Parietal lobe (tissue), 1 donor: ENCODE data around the gene TOPORS. TPM values are rescaled to one million over a fixed set of nuclear protein-coding genes. Genes with fewer than 3 reads are reported as not detected.

Source experiments
- total RNA-seq: library from RNA; depleted of rRNA; stranded (reverse); fragments of >200 nt; gene quantifications from one replicate; pipeline ENCODE4 v1.2.3, GENCODE V29; 2014

The TOPORS gene
- total RNA-seq, result 36.3 TPM

GRCh38 chr9:32552172-32552872 lies at the start of gene TOPORS, which contains the start of gene SMIM27:
Gene TOPORS, minus strand, starts transcription at chr9:32552586. Its CDS starts 150 bp downstream, at chr9:32552436.
Gene SMIM27, plus strand, starts transcription at chr9:32552327. Its CDS starts 108 bp downstream, at chr9:32552435.

GRCh38 chr9:32572900-32573523 lies 20.6 kb upstream of the TOPORS start, which contains the start of gene NDUFB6:
Gene NDUFB6, minus strand, starts transcription at chr9:32573159. Its CDS starts 99 bp downstream, at chr9:32573060.

GRCh38 chr9:32526041-32526706 lies 26.2 kb downstream of the TOPORS start, which contains the start of gene RIGI:
Gene RIGI, minus strand, starts transcription at chr9:32526196. Its CDS starts 30 bp downstream, at chr9:32526166.

Other genes with a start within 250 kb of the TOPORS start
- gene ACO1, start 167.9 kb downstream of the TOPORS start, total RNA-seq, result 16.9 TPM
- gene RIGI, start 26.4 kb downstream of the TOPORS start, total RNA-seq, result 8.5 TPM
- 4.7 TPM for gene SMIM27, start 259 bp downstream of the TOPORS start, total RNA-seq
- 21.3 TPM for gene NDUFB6, start 20.6 kb upstream of the TOPORS start, total RNA-seq
- 0.31 TPM for gene TAF1L, start 83.1 kb upstream of the TOPORS start, total RNA-seq
- 0.31 TPM for gene TMEM215, start 231.0 kb upstream of the TOPORS start, total RNA-seq